Loucy (cell line): Measurements from ENCODE around the gene NRK.

Experiments used
- H2AFZ ChIP-seq: fragments of 200-600 bp; sonication (generic); 2 replicates; pipeline ENCODE4 v1.6.0; 2016; ENCODE audit warnings: antibody characterized with exemption, mild to moderate bottlenecking, low read length, moderate library complexity
- H3F3A ChIP-seq: fragments of 200-600 bp; 2 replicates; pipeline ENCODE4 v1.6.0; 2016; ENCODE audit warnings: antibody characterized with exemption, low read depth, mild to moderate bottlenecking
- H3K27me3 ChIP-seq: fragments of 200-600 bp; sonication (generic); 2 replicates; pipeline ENCODE4 v1.6.1; 2014; ENCODE audit warnings: low read length, mild to moderate bottlenecking; ENCODE audit not compliant: insufficient read depth, poor library complexity, severe bottlenecking
- H3K36me3 ChIP-seq: fragments of 200-600 bp; sonication (generic); 2 replicates; pipeline ENCODE4 v1.6.1; 2016; ENCODE audit warnings: low read length; ENCODE audit not compliant: insufficient read depth
- H3K4me1 ChIP-seq: fragments of 200-600 bp; sonication (generic); 2 replicates; pipeline ENCODE4 v1.5.1; 2014; ENCODE audit warnings: low read length, mild to moderate bottlenecking; ENCODE audit not compliant: insufficient read depth, poor library complexity, severe bottlenecking
- H3K4me2 ChIP-seq: fragments of 200-600 bp; sonication (generic); 2 replicates; pipeline ENCODE4 v1.6.0; 2014; ENCODE audit warnings: antibody characterized with exemption, low read length, low read depth, mild to moderate bottlenecking; ENCODE audit not compliant: poor library complexity, severe bottlenecking
- H3K4me3 ChIP-seq: fragments of 200-600 bp; sonication (generic); 2 replicates; pipeline ENCODE4 v1.5.1; 2014; ENCODE audit warnings: low read length, mild to moderate bottlenecking, mixed read lengths; ENCODE audit not compliant: poor library complexity, severe bottlenecking
- H3K79me2 ChIP-seq: fragments of 200-600 bp; sonication (generic); 2 replicates; pipeline ENCODE4 v1.6.1; 2014; ENCODE audit warnings: low read length; ENCODE audit not compliant: insufficient read depth
- H3K9ac ChIP-seq: fragments of 200-600 bp; sonication (generic); 2 replicates; pipeline ENCODE4 v1.6.0; 2014; ENCODE audit warnings: mild to moderate bottlenecking, low read depth, low read length, moderate library complexity; ENCODE audit not compliant: poor library complexity, severe bottlenecking
- H3K9me2 ChIP-seq: fragments of 200-600 bp; sonication (generic); replicated peaks from 2 replicates; pipeline ENCODE4 v1.6.1; 2016; ENCODE audit warnings: low read depth, low read length, mixed read lengths
- H3K9me3 ChIP-seq: fragments of 200-600 bp; sonication (generic); 2 replicates; pipeline ENCODE4 v1.6.1; 2014; ENCODE audit warnings: mild to moderate bottlenecking, antibody characterized with exemption, low read length, low read depth; ENCODE audit not compliant: insufficient read depth
- H4K20me1 ChIP-seq: fragments of 200-600 bp; sonication (generic); 2 replicates; pipeline ENCODE4 v1.6.0; 2014; ENCODE audit warnings: antibody characterized with exemption, low read length, mild to moderate bottlenecking; ENCODE audit not compliant: insufficient read depth, poor library complexity, severe bottlenecking
- EZH2phosphoT487 ChIP-seq: fragments of 200-600 bp; IDR thresholded peaks from 2 replicates; pipeline ENCODE4 v1.6.1; 2018; ENCODE audit warnings: antibody characterized with exemption, mild to moderate bottlenecking, moderate library complexity, borderline replicate concordance
- TF ChIP-seq, protein P1 (sequence below): fragments of 200-600 bp; sonication (generic); conservative IDR thresholded peaks from 2 replicates; pipeline ENCODE4 v1.5.1; 2014; ENCODE audit warnings: mild to moderate bottlenecking, antibody characterized with exemption, low read length

Gene NRK

DNA sequence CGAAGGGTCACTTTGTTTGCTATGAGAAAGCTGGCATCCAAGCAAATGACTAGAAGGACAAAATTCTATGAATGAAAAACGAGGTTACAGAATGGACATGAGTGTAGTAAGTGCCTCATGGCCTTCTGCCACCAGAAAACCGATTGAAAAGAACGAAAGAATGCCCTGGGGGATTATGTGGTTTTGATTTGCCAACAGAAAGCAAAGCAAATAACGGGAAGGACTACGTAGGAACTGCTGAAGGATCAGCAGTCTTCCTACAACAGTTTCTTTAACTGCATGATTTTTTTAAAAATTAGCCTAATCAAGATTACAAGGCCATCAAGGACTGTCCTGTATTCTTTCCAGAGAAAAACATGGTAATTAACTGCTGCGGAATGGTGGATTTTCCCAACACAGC lies 50.6 kb downstream of the NRK start:
- H3K4me2 ChIP-seq = no peak overlapping the region
- no peaks in the 10 kb centered on the region for H3F3A ChIP-seq
- H3K4me1 ChIP-seq = no peaks in the 10 kb centered on the region
- H3K36me3 ChIP-seq = no peaks in the 10 kb centered on the region
- H3K9me2 ChIP-seq = no peaks in the 10 kb centered on the region
- H4K20me1 ChIP-seq = no peaks in the 10 kb centered on the region
- H3K27me3 ChIP-seq = no peaks in the 10 kb centered on the region
- H3K4me3 ChIP-seq = no peak overlapping the region
- H2AFZ ChIP-seq = no peak overlapping the region
- no peak overlapping the region for H3K9ac ChIP-seq
- TF ChIP-seq EZH2phosphoT487 = no peak
- TF ChIP-seq, protein P1, sequence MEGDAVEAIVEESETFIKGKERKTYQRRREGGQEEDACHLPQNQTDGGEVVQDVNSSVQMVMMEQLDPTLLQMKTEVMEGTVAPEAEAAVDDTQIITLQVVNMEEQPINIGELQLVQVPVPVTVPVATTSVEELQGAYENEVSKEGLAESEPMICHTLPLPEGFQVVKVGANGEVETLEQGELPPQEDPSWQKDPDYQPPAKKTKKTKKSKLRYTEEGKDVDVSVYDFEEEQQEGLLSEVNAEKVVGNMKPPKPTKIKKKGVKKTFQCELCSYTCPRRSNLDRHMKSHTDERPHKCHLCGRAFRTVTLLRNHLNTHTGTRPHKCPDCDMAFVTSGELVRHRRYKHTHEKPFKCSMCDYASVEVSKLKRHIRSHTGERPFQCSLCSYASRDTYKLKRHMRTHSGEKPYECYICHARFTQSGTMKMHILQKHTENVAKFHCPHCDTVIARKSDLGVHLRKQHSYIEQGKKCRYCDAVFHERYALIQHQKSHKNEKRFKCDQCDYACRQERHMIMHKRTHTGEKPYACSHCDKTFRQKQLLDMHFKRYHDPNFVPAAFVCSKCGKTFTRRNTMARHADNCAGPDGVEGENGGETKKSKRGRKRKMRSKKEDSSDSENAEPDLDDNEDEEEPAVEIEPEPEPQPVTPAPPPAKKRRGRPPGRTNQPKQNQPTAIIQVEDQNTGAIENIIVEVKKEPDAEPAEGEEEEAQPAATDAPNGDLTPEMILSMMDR = no peak
- no peaks in the 10 kb centered on the region for H3K79me2 ChIP-seq
- H3K9me3 ChIP-seq = no peaks in the 10 kb centered on the region

DNA sequence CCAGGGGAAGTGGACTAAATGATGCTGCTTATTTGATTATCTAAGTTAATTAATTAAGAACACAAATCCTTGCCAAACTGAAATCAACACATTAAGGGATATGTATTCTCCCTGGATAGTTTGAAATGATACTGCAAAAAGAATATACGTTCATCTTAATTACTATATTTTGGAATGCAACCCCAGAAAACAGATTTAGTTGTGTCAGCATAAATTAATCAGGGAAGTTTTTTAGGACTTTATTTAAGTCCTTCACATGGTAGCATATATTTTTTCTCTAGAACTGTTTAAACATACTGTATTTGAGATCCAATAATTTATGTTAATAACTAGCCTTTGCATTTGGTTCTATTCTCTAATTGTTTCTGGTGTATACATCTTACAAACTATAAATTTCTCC lies 52.5 kb downstream of the NRK start:
- Histone ChIP-seq H3K4me3 (no peak overlapping the region), H3K9ac (no peak overlapping the region), H3K4me2 (no peak overlapping the region), H3K36me3 (no peaks in the 10 kb centered on the region), H3K9me3 (no peaks in the 10 kb centered on the region), H2AFZ (no peak overlapping the region), H4K20me1 (no peaks in the 10 kb centered on the region), H3K79me2 (no peaks in the 10 kb centered on the region), H3K4me1 (no peaks in the 10 kb centered on the region), H3F3A (no peaks in the 10 kb centered on the region), H3K27me3 (no peaks in the 10 kb centered on the region), H3K9me2 (no peaks in the 10 kb centered on the region)
- TF ChIP-seq, protein P1 = no peak
- no peak for TF ChIP-seq EZH2phosphoT487

DNA sequence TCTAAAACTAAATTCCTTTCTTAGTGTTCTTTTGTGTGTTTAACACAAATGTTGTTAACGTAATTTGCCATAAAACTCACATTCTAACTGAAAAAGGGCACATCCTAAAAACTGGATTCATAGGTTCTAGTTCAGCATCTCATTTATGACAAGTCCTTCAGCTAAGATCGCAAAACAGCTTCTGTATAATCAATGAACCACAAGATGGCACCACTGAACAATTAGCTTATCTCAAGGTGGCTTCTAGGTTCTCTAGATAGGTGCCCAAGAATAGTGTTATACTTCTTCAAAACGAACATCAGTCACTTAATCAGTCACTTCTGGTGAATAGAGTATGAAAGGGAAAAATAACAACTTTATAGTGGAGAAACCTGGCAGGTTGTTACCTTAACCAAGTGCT lies 54.3 kb downstream of the NRK start:
- Histone ChIP-seq H3K9ac (no peak overlapping the region), H2AFZ (no peak overlapping the region), H3K4me1 (no peaks in the 10 kb centered on the region), H3K79me2 (no peaks in the 10 kb centered on the region), H3K9me3 (no peaks in the 10 kb centered on the region), H4K20me1 (no peaks in the 10 kb centered on the region), H3F3A (no peaks in the 10 kb centered on the region), H3K9me2 (no peaks in the 10 kb centered on the region), H3K4me2 (no peak overlapping the region), H3K27me3 (no peaks in the 10 kb centered on the region), H3K36me3 (no peaks in the 10 kb centered on the region), H3K4me3 (no peak overlapping the region)
- no peak for TF ChIP-seq EZH2phosphoT487
- TF ChIP-seq, protein P1 = peak; percentile 50
